Right cardiac atrium (tissue), 5 donors: ENCODE data around the gene CDK14. TPM values are rescaled to one million over a fixed set of nuclear protein-coding genes. Genes with fewer than 3 reads are reported as not detected.
"Not testable (repeated sequence)": the region's sequence is repeated elsewhere in the genome, so short reads cannot be mapped to it uniquely, and the experiment has no call there.

ENCODE experiments used
- ATAC-seq, 2 donors: fragments of 200-7000 bp; cut with Tn5 transposase; one replicate each; pipeline versions ENCODE4 v1.8.0 to v1.9.1; 2020; ENCODE audit warnings: moderate library complexity in 2 of 2, mild to moderate bottlenecking in 1 of 2
- DNase-seq, 3 donors: peaks; one replicate each; pipeline ENCODE4 v3.0.0-alpha.2; 2020
- H3K27ac ChIP-seq: one replicate; pipeline ENCODE4 v1.5.1; 2013; ENCODE audit warnings: mild to moderate bottlenecking, low read length, control low read depth, moderate library complexity
- H3K27me3 ChIP-seq: one replicate; pipeline ENCODE4 v1.6.1; 2013; ENCODE audit not compliant: control insufficient read depth, insufficient read depth
- H3K4me1 ChIP-seq: one replicate; pipeline ENCODE4 v1.6.1; 2013; ENCODE audit warnings: low read length; ENCODE audit not compliant: control insufficient read depth, insufficient read depth
- H3K4me3 ChIP-seq: one replicate; pipeline ENCODE4 v1.5.1; 2013; ENCODE audit warnings: low read length, control low read depth
- H3K9me3 ChIP-seq: one replicate; pipeline ENCODE4 v1.6.1; 2013; ENCODE audit warnings: low read length; ENCODE audit not compliant: control insufficient read depth
- WGBS: extraction: QIAGEN DNeasy Blood & Tissue Kit; methylation state at CpG from one replicate; pipeline ENCODE4 v1.1.7; 2013; 5-methylcytosine and 5-hydroxymethylcytosine counted together
- intact Hi-C, 4 donors: fragments of 100-400 bp; cut with DNase I; formaldehyde crosslinking; loops; one replicate each; pipeline versions ENCODE4 v1.11.0 to v1.14.0; 2022 to 2023
- polyA plus RNA-seq: library from polyadenylated mRNA; stranded (reverse); fragments of 200-250 nt; gene quantifications from one replicate; pipeline ENCODE4 v1.2.3, GENCODE V29; 2013
- total RNA-seq, 4 donors: library from RNA; stranded (reverse); fragmentation: NEBNext Ultra II Directional; extraction: Animal tissue kit (Norgen Biotek cat#: 25700); gene quantifications; one replicate each; pipeline ENCODE4 v1.2.1, GENCODE V29; 2021
- donor health status: healthy with polysubstance abuse.
- donor health status: DM: no; HTN: yes; CAD: no.
- donor health status: DM: no; HTN: no; CAD: no.
- donor health status: DM: no; HTN: yes; CAD: no; lungs with severe emphysema.
- donor health status: DM: yes; HTN: yes; CAD: no.

CDK14 gene
- total and polyA plus RNA-seq, 5 donors, result 10.7 to 93.1 (median 59.6) TPM

DNA sequence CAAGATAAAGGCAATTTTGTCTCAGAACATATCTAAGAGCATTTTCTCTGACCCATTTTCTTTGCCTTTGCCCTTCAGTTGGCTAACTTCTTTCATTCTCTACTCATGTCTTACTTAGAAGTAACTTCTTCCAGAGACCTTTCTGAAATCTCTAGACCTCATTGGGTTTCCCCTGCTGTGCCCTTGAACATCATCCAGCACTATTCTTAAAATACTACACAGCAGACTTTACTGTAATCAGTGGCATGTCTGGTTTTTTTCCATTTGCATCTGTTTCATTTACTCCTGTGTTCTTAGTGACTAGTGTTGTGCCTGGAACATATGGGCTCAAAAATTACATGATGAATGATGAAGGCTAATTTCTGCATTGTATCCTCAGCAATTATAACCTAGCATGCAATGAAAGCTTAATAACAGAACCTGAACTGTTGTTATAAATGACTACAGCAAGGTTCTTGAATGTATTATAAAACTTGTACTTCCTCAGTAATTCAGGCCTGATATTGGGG is 301.9 kb downstream of the CDK14 start:
- Histone ChIP-seq H3K4me3 (no peak overlapping the region), H3K9me3 (no peaks in the 10 kb centered on the region), H3K27me3 (no peaks in the 10 kb centered on the region), H3K4me1 (peaks cover 2% of the 10 kb centered on the region), H3K27ac (no peak overlapping the region)
- intact Hi-C loops, result no loop called here
- DNase-seq, result no peak
- ATAC-seq, result no peak

DNA sequence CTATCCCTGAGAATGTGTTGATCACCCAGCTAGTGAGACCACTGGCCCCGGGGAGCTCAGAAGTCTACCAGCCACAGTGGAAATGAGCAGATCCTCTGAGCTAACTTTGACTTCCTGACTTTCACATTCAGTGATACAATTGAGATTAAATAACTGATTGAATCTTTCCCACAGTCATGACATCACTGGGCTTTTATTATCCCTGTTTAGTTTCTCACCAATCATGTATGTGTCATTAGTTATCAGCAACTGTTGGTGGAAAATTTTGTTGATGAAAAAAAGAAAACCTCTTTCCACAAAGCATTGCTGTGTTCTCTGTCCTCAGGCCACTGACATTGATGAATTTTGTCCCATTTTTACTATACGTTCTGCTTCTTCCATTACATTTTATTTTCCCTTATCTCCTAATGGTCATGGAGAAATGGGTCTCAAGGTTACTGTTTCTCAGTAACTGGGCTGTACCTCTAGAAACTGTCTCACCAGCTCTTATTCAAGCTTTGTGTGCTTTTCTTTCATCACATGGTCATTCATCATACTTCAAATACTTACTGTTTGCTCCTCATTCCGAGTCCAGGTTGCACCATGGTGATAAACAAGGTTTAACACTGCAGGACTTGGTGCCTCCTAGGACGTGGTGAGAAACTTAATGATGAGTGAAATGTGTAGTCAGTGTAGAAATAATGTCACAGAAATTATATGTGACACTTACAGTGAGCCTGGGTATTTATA is 304.7 kb downstream of the CDK14 start:
- WGBS, result 67% methylated on average over 4 of the region's 4 CpGs
- intact Hi-C loops, result no loop called here
- no peak for ATAC-seq

DNA sequence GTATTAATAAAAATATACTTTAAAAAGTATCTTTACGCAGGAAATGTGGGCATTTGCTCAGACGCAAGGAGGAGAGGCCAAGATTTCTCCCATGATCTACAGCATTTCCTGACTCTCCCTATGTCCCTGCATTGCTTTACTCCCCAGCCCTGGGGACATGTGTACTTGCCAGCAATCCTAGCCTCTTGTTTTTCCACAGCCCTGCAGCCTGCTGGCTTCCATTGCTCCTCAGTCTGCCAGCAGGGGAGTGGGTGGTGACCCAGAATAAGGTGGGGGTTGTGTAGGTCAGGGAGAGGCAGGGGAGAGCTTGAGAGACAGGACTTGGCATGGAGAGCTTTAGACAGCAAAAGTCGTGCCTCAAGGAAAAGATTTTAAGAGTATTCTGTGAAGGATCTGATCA is 307.7 kb downstream of the CDK14 start:
- 75% methylated on average over 3 of the region's 3 CpGs for WGBS
- Histone ChIP-seq H3K4me3 (no peak overlapping the region), H3K27me3 (no peaks in the 10 kb centered on the region), H3K27ac (no peak overlapping the region), H3K4me1 (no peaks in the 10 kb centered on the region), H3K9me3 (no peaks in the 10 kb centered on the region)
- intact Hi-C loops, result no loop called here
- ATAC-seq, result no peak
- DNase-seq, result no peak

More for the DNA sequence above, 304.7 kb downstream of the CDK14 start:
- Histone ChIP-seq H3K27ac (no peak overlapping the region), H3K4me3 (no peak overlapping the region), H3K4me1 (no peaks in the 10 kb centered on the region), H3K27me3 (no peaks in the 10 kb centered on the region), H3K9me3 (no peaks in the 10 kb centered on the region)
- DNase-seq, result no peak

DNA sequence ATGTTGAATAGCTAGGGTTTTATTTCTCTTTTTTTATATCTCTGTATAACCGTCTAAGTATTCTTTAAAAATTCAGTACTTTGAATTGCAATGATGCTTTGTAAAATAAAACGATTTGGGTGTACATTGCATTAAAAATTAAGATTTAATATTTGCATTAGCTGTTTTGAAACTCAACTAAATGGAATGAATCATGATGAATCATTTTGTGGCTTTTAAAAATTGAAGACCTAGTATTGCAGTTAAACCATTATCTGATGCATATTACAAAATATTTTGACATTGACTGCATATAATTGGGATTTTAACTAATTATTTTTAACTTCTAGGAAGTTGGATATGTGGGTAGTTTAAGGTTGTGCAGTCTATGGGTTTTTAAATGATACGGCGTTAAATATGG is 314.0 kb downstream of the CDK14 start:
- Histone ChIP-seq H3K4me1 (no peaks in the 10 kb centered on the region), H3K9me3 (no peaks in the 10 kb centered on the region), H3K4me3 (no peak overlapping the region), H3K27me3 (no peaks in the 10 kb centered on the region), H3K27ac (no peak overlapping the region)
- DNase-seq (no peak), ATAC-seq (no peak)
- intact Hi-C loops, result no loop called here
- WGBS, result 90% methylated on average over 4 of the region's 4 CpGs

DNA sequence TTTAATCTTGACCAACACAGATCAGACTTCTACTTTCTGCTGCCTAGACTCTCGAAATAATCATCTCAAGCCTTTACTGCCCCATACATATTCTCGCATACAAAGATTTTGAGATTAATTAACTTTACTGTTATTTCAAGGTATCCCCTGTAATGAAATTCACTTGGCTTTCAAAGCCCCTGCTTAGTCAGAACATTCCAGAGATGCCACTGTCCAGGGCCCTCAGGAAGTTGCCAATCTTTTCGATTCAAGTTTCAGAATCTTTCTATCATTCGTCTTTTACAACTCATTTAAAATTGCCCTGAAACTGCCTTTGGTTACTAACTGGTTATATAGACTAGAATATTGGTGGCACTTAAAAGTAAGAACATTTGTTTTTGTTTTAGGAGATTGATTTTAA is 320.2 kb downstream of the CDK14 start:
- H3K27ac ChIP-seq, result no peak overlapping the region
- H3K9me3 ChIP-seq, result no peaks in the 10 kb centered on the region
- H3K4me1 ChIP-seq, result peaks cover 2% of the 10 kb centered on the region
- DNase-seq (no peak), ATAC-seq (no peak)
- H3K4me3 ChIP-seq, result no peak overlapping the region
- H3K27me3 ChIP-seq, result no peaks in the 10 kb centered on the region
- WGBS, result 65% methylated on average over 4 of the region's 4 CpGs
- intact Hi-C loops, result no loop called here

DNA sequence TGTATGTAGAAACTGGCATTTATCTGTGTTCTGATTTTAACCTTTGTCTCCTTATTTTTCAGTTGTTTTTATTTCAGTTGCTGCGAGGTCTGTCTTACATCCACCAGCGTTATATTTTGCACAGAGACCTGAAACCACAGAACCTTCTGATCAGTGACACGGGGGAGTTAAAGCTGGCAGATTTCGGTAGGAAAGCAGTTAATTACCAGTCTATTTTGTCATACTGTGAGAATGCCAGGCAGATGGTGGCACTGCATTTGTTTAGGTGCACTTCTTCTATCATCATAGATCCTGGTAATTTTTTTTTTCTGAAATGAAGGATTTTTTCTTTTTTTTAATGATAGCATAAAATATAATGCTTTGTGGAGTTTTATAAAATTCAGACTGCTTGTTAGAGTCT is 321.4 kb downstream of the CDK14 start:
- WGBS, result 91% methylated on average over 4 of the region's 4 CpGs
- no peak for ATAC-seq
- intact Hi-C loops, result no loop called here

DNA sequence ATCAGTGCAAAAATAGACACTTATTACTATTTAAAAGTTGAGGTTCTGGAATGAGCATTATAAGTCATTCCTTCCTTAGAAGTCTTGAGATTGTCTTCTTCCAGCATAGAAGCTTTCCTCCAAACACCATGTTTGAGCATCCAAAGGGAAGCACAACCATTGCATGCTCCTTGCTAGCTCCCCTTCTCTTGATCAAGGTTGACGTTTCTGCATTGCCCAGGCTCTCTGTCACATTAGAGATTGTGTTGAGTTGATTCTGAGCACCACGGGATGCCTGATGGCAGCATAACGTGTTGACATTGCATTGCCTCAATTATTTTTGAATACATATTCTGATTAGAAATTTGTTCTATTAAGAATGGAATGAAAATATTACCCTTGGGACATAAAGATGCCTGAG is 322.2 kb downstream of the CDK14 start:
- 52% methylated on average over 3 of the region's 3 CpGs for WGBS
- no peak for ATAC-seq
- Histone ChIP-seq H3K4me1 (peaks cover 2% of the 10 kb centered on the region), H3K4me3 (no peak overlapping the region), H3K27ac (no peak overlapping the region), H3K27me3 (no peaks in the 10 kb centered on the region), H3K9me3 (no peaks in the 10 kb centered on the region)
- intact Hi-C loops, result no loop called here
- no peak for DNase-seq

More for the DNA sequence above, 321.4 kb downstream of the CDK14 start:
- no peaks in the 10 kb centered on the region for H3K9me3 ChIP-seq
- peaks cover 2% of the 10 kb centered on the region for H3K4me1 ChIP-seq
- no peak overlapping the region for H3K27ac ChIP-seq
- H3K4me3 ChIP-seq, result no peak overlapping the region
- DNase-seq, result no peak
- no peaks in the 10 kb centered on the region for H3K27me3 ChIP-seq

DNA sequence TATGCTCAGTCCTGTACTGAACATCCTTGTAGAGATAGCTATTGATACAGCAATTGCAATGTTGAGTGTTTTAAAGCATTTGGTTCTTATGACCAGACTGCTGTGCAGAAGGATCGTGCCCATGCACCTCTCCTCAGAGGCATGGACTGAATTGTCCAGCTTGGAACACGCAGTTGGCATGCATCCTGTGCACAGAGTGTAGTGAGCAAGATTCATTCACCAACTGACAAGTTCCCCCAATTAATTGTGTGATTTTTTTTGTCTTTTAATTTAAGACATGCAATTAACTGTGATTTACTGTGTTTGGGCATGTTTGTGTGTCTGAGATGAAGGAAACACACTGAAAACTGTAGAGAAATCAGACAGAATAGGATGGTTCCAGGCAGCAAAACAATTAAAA is 323.7 kb downstream of the CDK14 start:
- ATAC-seq, result no peak
- Histone ChIP-seq H3K4me3 (no peak overlapping the region), H3K4me1 (peaks cover 2% of the 10 kb centered on the region), H3K9me3 (no peaks in the 10 kb centered on the region), H3K27me3 (no peaks in the 10 kb centered on the region), H3K27ac (no peak overlapping the region)
- intact Hi-C loops, result no loop called here
- DNase-seq, result no peak
- 58% methylated on average over 2 of the region's 2 CpGs for WGBS

DNA sequence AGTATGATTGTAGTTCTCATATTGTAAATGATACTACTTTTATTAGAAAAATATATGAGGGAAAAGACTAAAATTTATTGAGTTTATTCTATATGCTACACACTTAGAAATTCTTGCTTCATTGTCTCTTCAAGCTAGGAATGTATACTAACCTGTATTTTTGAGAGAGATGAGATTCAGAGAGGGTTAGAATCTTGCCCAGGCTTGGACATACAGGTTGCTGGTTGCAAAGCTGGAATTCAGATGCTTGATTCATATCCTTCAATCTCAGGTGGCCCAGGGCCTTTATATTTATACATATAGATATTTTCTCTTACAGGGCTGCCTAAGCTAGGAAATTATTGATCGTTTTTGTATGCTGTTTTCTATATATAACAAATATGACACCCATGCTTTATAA is 324.2 kb downstream of the CDK14 start:
- ATAC-seq, result no peak

DNA sequence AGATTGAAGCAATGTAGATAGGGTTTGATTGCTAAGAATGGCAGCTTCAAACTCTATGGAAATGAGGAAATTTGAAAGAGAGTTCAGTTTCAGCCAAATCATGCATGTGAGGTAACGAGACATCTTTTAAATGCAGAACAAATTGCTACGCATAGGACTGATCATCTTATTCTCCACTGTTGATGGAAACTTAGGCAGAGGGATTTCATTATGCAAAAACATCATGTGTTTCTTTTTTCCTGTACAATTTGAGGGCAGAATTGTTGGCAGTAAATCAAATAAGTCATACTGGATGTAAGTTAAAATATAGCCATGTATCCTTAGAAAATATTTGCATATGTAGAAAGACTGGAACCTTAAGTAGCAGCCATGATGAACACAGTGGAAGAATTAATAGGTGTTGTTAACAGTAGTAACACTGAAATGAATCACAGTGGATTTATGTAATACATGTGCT is 327.4 kb downstream of the CDK14 start:
- Histone ChIP-seq H3K4me1 (no peaks in the 10 kb centered on the region), H3K27ac (no peak overlapping the region), H3K27me3 (no peaks in the 10 kb centered on the region), H3K9me3 (no peaks in the 10 kb centered on the region), H3K4me3 (no peak overlapping the region)
- WGBS, result 93% methylated on average over 2 of the region's 2 CpGs
- intact Hi-C loops, result no loop called here
- no peak for ATAC-seq
- no peak for DNase-seq

More for the DNA sequence above, 324.2 kb downstream of the CDK14 start:
- Histone ChIP-seq H3K27me3 (no peaks in the 10 kb centered on the region), H3K4me1 (peaks cover 2% of the 10 kb centered on the region), H3K4me3 (no peak overlapping the region), H3K27ac (no peak overlapping the region), H3K9me3 (no peaks in the 10 kb centered on the region)
- WGBS, result 74% methylated on average over 1 of the region's 1 CpG
- intact Hi-C loops, result no loop called here
- no peak for DNase-seq

DNA sequence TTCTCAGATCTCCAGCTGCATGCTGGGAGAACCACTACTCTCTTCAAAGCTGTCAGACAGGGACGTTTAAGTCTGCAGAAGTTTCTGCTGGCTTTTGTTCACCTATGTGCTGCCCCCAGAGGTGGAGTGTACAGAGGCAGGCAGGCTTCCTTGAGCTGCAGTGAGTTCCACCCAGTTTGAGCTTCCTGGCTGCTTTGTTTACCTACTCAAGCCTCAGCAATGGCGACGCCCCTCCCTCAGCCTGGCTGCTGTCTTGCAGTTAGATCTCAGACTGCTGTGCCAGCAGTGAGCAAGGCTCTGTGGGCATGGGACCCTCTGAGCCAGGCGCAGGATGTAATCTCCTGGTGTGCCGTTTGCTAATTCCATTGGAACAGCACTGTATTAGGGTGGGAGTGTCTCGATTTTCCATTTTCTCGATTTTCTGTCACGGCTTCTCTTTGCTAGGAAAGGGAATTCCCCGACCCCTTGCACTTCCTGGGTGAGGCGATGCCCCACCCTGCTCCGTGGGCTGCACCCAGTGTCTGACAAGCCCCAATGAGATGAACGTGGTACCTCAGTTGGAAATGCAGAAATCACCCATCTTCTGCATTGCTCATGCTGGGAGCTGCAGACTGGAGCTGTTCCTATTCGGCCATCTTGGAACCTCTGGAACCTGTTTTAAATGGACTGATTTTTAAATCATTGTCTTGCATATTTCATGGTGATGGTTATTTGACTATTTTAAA is 332.7 kb downstream of the CDK14 start:
- H3K4me1 ChIP-seq, DNase-seq, H3K27me3 ChIP-seq, ATAC-seq, H3K27ac ChIP-seq, H3K4me3 ChIP-seq, intact Hi-C loops, H3K9me3 ChIP-seq: not testable (repeated sequence)
- 86% methylated on average over 13 of the region's 13 CpGs for WGBS
